Measurements from ENCODE around the gene CA7.

Gene CA7

DNA sequence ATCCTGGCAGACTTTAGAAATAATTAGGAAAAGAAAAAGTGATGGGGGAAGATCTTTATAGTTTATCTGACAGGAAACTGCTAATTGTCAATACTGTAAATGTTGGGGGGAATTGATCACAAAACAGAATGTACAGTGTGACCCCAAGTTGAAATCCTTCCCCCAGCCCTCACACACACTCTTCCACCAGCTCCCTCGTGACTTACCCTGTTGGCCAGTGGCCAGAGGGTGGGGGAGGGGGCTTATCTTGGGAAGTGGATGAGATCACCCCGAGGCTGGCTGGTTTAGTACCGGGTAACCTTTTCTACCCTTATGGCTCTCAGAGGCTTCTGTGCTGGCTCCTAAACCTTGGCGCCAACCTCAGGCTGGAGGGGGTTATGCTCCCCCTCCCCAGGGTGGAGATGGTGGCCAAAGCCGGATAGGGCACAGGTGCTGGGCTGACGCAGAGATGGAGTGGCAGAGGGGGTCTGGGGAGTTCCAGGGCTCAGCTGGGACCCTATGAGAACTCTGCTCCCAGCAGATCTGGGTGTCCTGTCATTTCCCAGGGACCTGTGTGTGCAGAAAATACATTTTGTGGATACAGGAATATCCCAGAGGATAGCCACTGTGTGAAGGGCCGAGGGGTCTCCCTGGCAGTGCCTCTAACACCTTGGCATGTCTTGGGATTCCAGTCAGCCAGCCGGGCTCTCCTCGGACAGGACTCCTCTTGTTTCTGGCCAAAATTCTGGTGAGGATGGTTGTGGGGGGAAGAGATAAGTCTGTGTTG, 55.9 kb downstream of the CA7 start (continued):
- TF ChIP-seq, protein P1, sequence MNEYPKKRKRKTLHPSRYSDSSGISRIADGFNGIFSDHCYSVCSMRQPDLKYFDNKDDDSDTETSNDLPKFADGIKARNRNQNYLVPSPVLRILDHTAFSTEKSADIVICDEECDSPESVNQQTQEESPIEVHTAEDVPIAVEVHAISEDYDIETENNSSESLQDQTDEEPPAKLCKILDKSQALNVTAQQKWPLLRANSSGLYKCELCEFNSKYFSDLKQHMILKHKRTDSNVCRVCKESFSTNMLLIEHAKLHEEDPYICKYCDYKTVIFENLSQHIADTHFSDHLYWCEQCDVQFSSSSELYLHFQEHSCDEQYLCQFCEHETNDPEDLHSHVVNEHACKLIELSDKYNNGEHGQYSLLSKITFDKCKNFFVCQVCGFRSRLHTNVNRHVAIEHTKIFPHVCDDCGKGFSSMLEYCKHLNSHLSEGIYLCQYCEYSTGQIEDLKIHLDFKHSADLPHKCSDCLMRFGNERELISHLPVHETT (tag by site-specific recombination; IDR thresholded peaks at IDR 0.05), result peak; percentile 18; the same call in 1 of the 2 replicates
- TF ChIP-seq ZFP69B (tag by site-specific recombination; IDR thresholded peaks at IDR 0.05), result no peak
- TF ChIP-seq ZNF112 (tag by site-specific recombination; IDR thresholded peaks at IDR 0.05), result no peak
- TF ChIP-seq, protein P2, sequence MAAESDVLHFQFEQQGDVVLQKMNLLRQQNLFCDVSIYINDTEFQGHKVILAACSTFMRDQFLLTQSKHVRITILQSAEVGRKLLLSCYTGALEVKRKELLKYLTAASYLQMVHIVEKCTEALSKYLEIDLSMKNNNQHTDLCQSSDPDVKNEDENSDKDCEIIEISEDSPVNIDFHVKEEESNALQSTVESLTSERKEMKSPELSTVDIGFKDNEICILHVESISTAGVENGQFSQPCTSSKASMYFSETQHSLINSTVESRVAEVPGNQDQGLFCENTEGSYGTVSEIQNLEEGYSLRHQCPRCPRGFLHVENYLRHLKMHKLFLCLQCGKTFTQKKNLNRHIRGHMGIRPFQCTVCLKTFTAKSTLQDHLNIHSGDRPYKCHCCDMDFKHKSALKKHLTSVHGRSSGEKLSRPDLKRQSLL (tag by site-specific recombination; IDR thresholded peaks at IDR 0.05), result no peak
- peak; percentile 80 for TF ChIP-seq ZNF629 (tag by site-specific recombination; IDR thresholded peaks at IDR 0.05)
- TF ChIP-seq SP2 (tag by site-specific recombination; IDR thresholded peaks at IDR 0.05), result no peak
- no peak for TF ChIP-seq ZNF423 (tag by site-specific recombination; IDR thresholded peaks at IDR 0.05)
- no peak for TF ChIP-seq ZNF433 (tag by site-specific recombination; IDR thresholded peaks at IDR 0.05; ENCODE audit: low read depth)
- TF ChIP-seq GFI1B (tag by site-specific recombination; IDR thresholded peaks at IDR 0.05), result no peak
- TF ChIP-seq PRDM4 (tag by site-specific recombination; IDR thresholded peaks at IDR 0.05), result peak; percentile 63
- TF ChIP-seq KLF8 (tag by site-specific recombination; IDR thresholded peaks at IDR 0.05), result peak; percentile 51; the same call in 1 of the 2 replicates
- peak; percentile 65 for TF ChIP-seq IKZF3 (tag by site-specific recombination; IDR thresholded peaks at IDR 0.05)

- Histone ChIP-seq H3K9me3 (ENCODE audit: control insufficient read depth, insufficient read depth, low read depth, low read length) (no peaks in the 10 kb centered on the region), H3K27ac (ENCODE audit: extremely low read depth, low read depth, low read length) (no peak overlapping the region), H3K36me3 (ENCODE audit: control insufficient read depth in 2 of 2, insufficient read depth in 1 of 2, low read length in 2 of 2) (no peaks in the 10 kb centered on the region), H3K4me3 (ENCODE audit: low read depth, low read length) (no peak overlapping the region), H3K4me1 (ENCODE audit: control insufficient read depth, insufficient read depth, low read length) (peaks cover 17% of the 10 kb centered on the region)
- TF ChIP-seq ZNF133 (tag by site-specific recombination; IDR thresholded peaks at IDR 0.05), result no peak
- no peak for TF ChIP-seq ZNF558 (tag by site-specific recombination; IDR thresholded peaks at IDR 0.05)
- TF ChIP-seq ZFHX2 (tag by site-specific recombination; conservative IDR thresholded peaks at IDR 0.05), result peak; percentile 12; the same call in 1 of the 2 replicates
- TF ChIP-seq EGR2 (tag by site-specific recombination; IDR thresholded peaks at IDR 0.05; ENCODE audit: low read depth), result 0 out of 2 replicates have a peak, but pooled peaks have one; percentile 29
- TF ChIP-seq ZNF600 (tag by site-specific recombination; IDR thresholded peaks at IDR 0.05), result 0 out of 2 replicates have a peak, but pooled peaks have one; percentile 26
- TF ChIP-seq ZNF341 (tag by site-specific recombination; IDR thresholded peaks at IDR 0.05; ENCODE audit: low read depth), result peak; percentile 35; the same call in 1 of the 2 replicates
- TF ChIP-seq, protein P3, sequence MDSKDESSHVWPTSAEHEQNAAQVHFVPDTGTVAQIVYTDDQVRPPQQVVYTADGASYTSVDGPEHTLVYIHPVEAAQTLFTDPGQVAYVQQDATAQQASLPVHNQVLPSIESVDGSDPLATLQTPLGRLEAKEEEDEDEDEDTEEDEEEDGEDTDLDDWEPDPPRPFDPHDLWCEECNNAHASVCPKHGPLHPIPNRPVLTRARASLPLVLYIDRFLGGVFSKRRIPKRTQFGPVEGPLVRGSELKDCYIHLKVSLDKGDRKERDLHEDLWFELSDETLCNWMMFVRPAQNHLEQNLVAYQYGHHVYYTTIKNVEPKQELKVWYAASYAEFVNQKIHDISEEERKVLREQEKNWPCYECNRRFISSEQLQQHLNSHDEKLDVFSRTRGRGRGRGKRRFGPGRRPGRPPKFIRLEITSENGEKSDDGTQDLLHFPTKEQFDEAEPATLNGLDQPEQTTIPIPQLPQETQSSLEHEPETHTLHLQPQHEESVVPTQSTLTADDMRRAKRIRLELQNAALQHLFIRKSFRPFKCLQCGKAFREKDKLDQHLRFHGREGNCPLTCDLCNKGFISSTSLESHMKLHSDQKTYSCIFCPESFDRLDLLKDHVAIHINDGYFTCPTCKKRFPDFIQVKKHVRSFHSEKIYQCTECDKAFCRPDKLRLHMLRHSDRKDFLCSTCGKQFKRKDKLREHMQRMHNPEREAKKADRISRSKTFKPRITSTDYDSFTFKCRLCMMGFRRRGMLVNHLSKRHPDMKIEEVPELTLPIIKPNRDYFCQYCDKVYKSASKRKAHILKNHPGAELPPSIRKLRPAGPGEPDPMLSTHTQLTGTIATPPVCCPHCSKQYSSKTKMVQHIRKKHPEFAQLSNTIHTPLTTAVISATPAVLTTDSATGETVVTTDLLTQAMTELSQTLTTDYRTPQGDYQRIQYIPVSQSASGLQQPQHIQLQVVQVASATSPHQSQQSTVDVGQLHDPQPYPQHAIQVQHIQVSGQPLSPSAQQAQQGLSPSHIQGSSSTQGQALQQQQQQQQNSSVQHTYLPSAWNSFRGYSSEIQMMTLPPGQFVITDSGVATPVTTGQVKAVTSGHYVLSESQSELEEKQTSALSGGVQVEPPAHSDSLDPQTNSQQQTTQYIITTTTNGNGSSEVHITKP (tag by site-specific recombination; IDR thresholded peaks at IDR 0.05), result no peak
- TF ChIP-seq ZNF132 (tag by site-specific recombination; IDR thresholded peaks at IDR 0.05; ENCODE audit: borderline replicate concordance), result no peak
- ChIA-PET CTCF (interaction anchor here (0.6 to 17.9 kb wide), 8 partner anchors 9 to 543 kb away, joined by 3 to 268 read pairs (median 4); partner anchors contain the start of genes CDH16 and RRAD), POLR2A (interaction anchor here (1.3 to 2.0 kb wide), 3 partner anchors 20 to 43 kb away, joined by 5 to 8 read pairs (median 8); partner anchors contain the start of genes CIAO2B and PDP2)
These were observed 56.7 kb downstream of the CA7 start for GRCh38 chr16:66900721-66901441.

Data from HEK293 (cell line).